ENCODE data around the gene MCHR2. TPM values are rescaled to one million over a fixed set of nuclear protein-coding genes. Genes with fewer than 3 reads are reported as not detected.

MCHR2 gene
- total RNA-seq, 1 donor = not detected

- Histone ChIP-seq H3K4me1 (ENCODE audit: insufficient read depth, low read length) (no peaks in the 10 kb centered on the region), H3K4me3 (ENCODE audit: low read length) (no peak overlapping the region), H3K27me3 (ENCODE audit: insufficient read depth, low read length) (no peaks in the 10 kb centered on the region), H3K9me3 (ENCODE audit: low read depth, low read length) (no peaks in the 10 kb centered on the region)
Observed at GRCh38 chr6:99951016-99951805, 42.8 kb downstream of the MCHR2 start.

GRCh38 chr6:99946005-99946404 lies 48.0 kb downstream of the MCHR2 start:
- Histone ChIP-seq H3K27me3 (ENCODE audit: insufficient read depth, low read length) (no peaks in the 10 kb centered on the region), H3K4me3 (ENCODE audit: low read length) (no peak overlapping the region), H3K4me1 (ENCODE audit: insufficient read depth, low read length) (no peaks in the 10 kb centered on the region), H3K9me3 (ENCODE audit: low read depth, low read length) (no peaks in the 10 kb centered on the region)

DNA sequence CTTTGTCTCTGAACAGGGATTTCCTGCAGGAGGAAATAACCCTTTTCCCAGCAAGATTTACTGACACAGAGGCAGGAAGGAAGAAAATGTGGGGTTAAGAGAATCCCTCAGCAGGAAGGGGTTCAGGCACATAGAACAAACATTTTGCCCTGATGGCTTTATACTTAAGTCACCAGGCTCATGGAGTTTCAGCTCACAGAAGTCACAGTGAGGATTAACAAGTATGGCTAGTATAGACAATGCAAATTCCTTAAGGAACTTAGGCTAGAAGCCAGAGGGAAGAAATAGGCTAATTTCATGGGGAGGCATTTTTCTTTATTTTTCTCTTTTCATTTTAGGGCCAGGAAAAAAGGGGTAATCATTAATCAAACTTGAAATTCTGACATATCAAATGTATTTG lies 50.2 kb downstream of the MCHR2 start:
- H3K27me3 ChIP-seq (ENCODE audit: insufficient read depth, low read length) = no peaks in the 10 kb centered on the region
- H3K4me1 ChIP-seq (ENCODE audit: insufficient read depth, low read length) = no peaks in the 10 kb centered on the region
- no peak overlapping the region for H3K4me3 ChIP-seq (ENCODE audit: low read length)
- H3K9me3 ChIP-seq (ENCODE audit: low read depth, low read length) = no peaks in the 10 kb centered on the region

- Histone ChIP-seq H3K27me3 (ENCODE audit: insufficient read depth, low read length) (no peaks in the 10 kb centered on the region), H3K9me3 (ENCODE audit: low read depth, low read length) (no peaks in the 10 kb centered on the region), H3K4me1 (ENCODE audit: insufficient read depth, low read length) (no peaks in the 10 kb centered on the region), H3K4me3 (ENCODE audit: low read length) (no peak overlapping the region)
Observed at GRCh38 chr6:99940582-99940981, 53.4 kb downstream of the MCHR2 start.

- no peaks in the 10 kb centered on the region for H3K4me1 ChIP-seq (ENCODE audit: insufficient read depth, low read length)
- H3K9me3 ChIP-seq (ENCODE audit: low read depth, low read length) = no peaks in the 10 kb centered on the region
- no peaks in the 10 kb centered on the region for H3K27me3 ChIP-seq (ENCODE audit: insufficient read depth, low read length)
- H3K4me3 ChIP-seq (ENCODE audit: low read length) = no peak overlapping the region
Observed at GRCh38 chr6:99933129-99933528, 60.9 kb downstream of the MCHR2 start.

DNA sequence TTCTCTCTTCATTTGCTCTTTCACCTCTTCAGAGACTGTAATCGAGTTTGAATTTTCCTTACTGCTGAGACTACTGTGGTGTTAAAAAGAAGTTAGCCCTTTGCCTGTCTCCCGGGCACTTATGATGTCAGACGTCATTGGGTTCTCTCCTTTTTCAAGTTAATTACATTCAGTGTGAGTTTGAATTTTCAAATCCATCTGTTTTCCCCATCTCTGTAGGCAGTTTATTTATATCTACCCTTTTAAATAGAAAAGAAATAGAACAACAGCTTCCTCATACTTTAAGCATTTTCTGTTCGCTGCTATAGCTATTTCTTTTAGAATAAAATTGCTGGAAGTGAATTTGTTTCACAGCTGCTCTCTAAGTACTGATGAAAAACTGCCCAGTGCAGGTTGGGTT lies 81.4 kb downstream of the MCHR2 start:
- Histone ChIP-seq H3K4me3 (ENCODE audit: low read length) (no peak overlapping the region), H3K9me3 (ENCODE audit: low read depth, low read length) (no peaks in the 10 kb centered on the region), H3K4me1 (ENCODE audit: insufficient read depth, low read length) (no peaks in the 10 kb centered on the region), H3K27me3 (ENCODE audit: insufficient read depth, low read length) (peaks cover 3% of the 10 kb centered on the region)

GRCh38 chr6:99905209-99906106 lies 88.6 kb downstream of the MCHR2 start:
- Histone ChIP-seq H3K27me3 (ENCODE audit: insufficient read depth, low read length) (peaks cover 8% of the 10 kb centered on the region), H3K4me3 (ENCODE audit: low read length) (no peak overlapping the region), H3K9me3 (ENCODE audit: low read depth, low read length) (no peaks in the 10 kb centered on the region), H3K4me1 (ENCODE audit: insufficient read depth, low read length) (no peaks in the 10 kb centered on the region)

GRCh38 chr6:99901596-99902384 lies 92.2 kb downstream of the MCHR2 start:
- no peaks in the 10 kb centered on the region for H3K9me3 ChIP-seq (ENCODE audit: low read depth, low read length)
- no peaks in the 10 kb centered on the region for H3K4me1 ChIP-seq (ENCODE audit: insufficient read depth, low read length)
- peaks cover 8% of the 10 kb centered on the region for H3K27me3 ChIP-seq (ENCODE audit: insufficient read depth, low read length)
- H3K4me3 ChIP-seq (ENCODE audit: low read length) = no peak overlapping the region

DNA sequence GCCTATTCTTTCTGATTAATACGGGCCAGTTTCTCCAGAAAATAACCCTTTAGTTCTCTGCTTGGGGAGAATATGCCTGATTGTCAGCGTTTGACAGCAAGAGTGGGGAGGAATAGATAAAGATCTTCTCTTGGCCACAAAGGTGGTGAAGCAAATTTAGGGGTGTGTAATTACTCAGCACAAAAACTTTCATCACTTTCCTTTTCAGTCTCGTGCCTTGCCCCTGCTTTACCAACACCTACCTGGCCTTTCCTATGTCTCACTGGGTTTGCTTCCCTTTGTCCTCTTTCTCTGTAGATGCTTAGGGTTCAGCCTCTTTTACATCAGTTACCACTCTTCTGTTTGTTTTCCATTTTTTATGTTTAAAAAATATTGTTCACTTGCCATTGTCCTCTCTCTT lies 99.2 kb downstream of the MCHR2 start:
- Histone ChIP-seq H3K4me1 (ENCODE audit: insufficient read depth, low read length) (no peaks in the 10 kb centered on the region), H3K27me3 (ENCODE audit: insufficient read depth, low read length) (peaks cover 2% of the 10 kb centered on the region), H3K4me3 (ENCODE audit: low read length) (no peak overlapping the region), H3K9me3 (ENCODE audit: low read depth, low read length) (no peaks in the 10 kb centered on the region)

- Histone ChIP-seq H3K27me3 (ENCODE audit: insufficient read depth, low read length) (no peaks in the 10 kb centered on the region), H3K4me1 (ENCODE audit: insufficient read depth, low read length) (no peaks in the 10 kb centered on the region), H3K4me3 (ENCODE audit: low read length) (no peak overlapping the region), H3K9me3 (ENCODE audit: low read depth, low read length) (no peaks in the 10 kb centered on the region)
Observed at GRCh38 chr6:99887066-99887465, 107.0 kb downstream of the MCHR2 start.

- Histone ChIP-seq H3K27me3 (ENCODE audit: insufficient read depth, low read length) (no peaks in the 10 kb centered on the region), H3K4me3 (ENCODE audit: low read length) (no peak overlapping the region), H3K9me3 (ENCODE audit: low read depth, low read length) (no peaks in the 10 kb centered on the region), H3K4me1 (ENCODE audit: insufficient read depth, low read length) (no peaks in the 10 kb centered on the region)
Observed at GRCh38 chr6:99885051-99885450, 109.0 kb downstream of the MCHR2 start.

DNA sequence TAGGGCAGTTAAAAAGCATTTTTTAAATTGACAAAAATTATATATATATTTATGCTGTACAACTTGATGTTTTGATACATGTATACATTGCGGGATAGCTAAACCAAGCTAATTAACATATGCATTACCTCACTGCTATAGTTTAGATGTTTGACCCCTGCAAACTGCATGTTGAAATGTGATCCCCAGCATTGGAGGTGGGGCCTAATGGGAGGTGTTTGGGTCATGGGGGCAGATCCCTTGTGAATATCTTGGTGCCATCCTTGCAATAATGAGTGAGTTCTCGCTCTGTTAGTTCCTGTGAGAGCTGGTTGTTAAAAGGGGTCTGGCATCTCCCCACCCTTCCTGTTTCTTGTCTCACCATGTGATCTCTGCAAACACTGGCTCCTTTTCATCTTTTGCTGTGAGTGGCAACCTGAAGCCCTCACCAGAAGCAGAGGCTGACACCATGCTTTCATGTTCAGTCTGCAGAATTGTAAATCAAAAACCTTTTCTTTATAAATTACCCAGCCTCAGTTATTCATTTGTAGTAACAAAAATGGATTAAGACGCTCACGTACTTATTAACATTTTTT lies 111.8 kb downstream of the MCHR2 start:
- no peak overlapping the region for H3K4me3 ChIP-seq (ENCODE audit: low read length)
- H3K27me3 ChIP-seq (ENCODE audit: insufficient read depth, low read length) = no peaks in the 10 kb centered on the region
- no peaks in the 10 kb centered on the region for H3K4me1 ChIP-seq (ENCODE audit: insufficient read depth, low read length)
- no peaks in the 10 kb centered on the region for H3K9me3 ChIP-seq (ENCODE audit: low read depth, low read length)

DNA sequence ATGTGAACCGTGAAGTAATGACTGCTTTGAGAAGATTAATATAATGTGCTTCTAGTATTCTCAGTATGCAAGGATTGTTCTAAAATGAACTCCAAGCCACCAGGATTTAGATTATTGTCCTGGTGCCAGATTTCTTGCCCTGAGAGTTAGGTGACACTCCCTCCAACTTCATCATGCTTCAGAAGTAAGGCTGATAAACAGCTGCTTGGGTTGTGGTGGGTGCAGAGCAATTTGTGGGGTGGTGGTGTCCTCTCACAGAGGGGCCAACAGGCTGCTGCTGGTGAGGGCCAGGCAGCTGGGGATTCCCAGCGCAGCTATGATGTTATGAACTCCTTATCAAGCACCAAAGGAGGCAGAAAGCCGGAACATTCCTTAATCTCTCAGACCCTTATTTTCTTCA lies 114.6 kb downstream of the MCHR2 start:
- H3K9me3 ChIP-seq (ENCODE audit: low read depth, low read length) = no peaks in the 10 kb centered on the region
- H3K4me1 ChIP-seq (ENCODE audit: insufficient read depth, low read length) = no peaks in the 10 kb centered on the region
- no peaks in the 10 kb centered on the region for H3K27me3 ChIP-seq (ENCODE audit: insufficient read depth, low read length)
- H3K4me3 ChIP-seq (ENCODE audit: low read length) = no peak overlapping the region

DNA sequence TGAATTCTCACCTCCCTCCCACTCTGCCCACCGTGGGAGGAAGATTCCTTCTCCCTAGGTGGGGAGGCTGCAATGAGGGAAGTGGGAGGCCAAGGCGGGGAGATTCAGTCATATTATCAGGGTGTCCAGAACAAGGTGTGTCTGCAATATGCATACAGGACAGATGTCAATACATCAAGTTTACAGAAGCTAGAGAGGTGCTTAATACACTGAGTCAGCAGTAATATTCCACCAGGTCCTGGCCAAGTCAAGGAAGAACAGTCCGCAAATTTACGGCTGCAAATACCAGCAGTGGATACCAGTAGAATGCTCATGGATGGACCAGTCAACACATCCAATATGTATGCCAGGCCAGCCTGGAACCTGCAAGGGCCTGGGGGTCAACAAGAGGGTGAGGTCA lies 119.0 kb downstream of the MCHR2 start:
- no peak overlapping the region for H3K4me3 ChIP-seq (ENCODE audit: low read length)
- H3K27me3 ChIP-seq (ENCODE audit: insufficient read depth, low read length) = peaks cover 3% of the 10 kb centered on the region
- H3K4me1 ChIP-seq (ENCODE audit: insufficient read depth, low read length) = no peaks in the 10 kb centered on the region
- H3K9me3 ChIP-seq (ENCODE audit: low read depth, low read length) = no peaks in the 10 kb centered on the region

- no peaks in the 10 kb centered on the region for H3K9me3 ChIP-seq (ENCODE audit: low read depth, low read length)
- no peaks in the 10 kb centered on the region for H3K4me1 ChIP-seq (ENCODE audit: insufficient read depth, low read length)
- H3K27me3 ChIP-seq (ENCODE audit: insufficient read depth, low read length) = peaks cover 11% of the 10 kb centered on the region
- H3K4me3 ChIP-seq (ENCODE audit: low read length) = no peak overlapping the region
Observed at GRCh38 chr6:99873084-99873483, 120.9 kb downstream of the MCHR2 start.
